GM21737 (cell line): ENCODE results near the gene KCTD1.

Experiments
- ATAC-seq: cut with Tn5 transposase; IDR thresholded peaks from one replicate; pipeline ENCODE4 v1.9.1; 2021; ENCODE audit warnings: mild to moderate bottlenecking, moderate library complexity; ENCODE audit not compliant: unreplicated experiment

KCTD1 gene

GRCh38 chr18:26524504-26525351 is 23.6 kb downstream of the KCTD1 start:
- ATAC-seq = no peak

- no peak for ATAC-seq
Measured at GRCh38 chr18:26524002-26524401, 24.4 kb downstream of the KCTD1 start.

- no peak for ATAC-seq
Measured at GRCh38 chr18:26521617-26522016, 26.7 kb downstream of the KCTD1 start.

- ATAC-seq = no peak
Measured at GRCh38 chr18:26520974-26521373, 27.4 kb downstream of the KCTD1 start.

GRCh38 chr18:26519114-26519513 is 29.2 kb downstream of the KCTD1 start:
- ATAC-seq = no peak

GRCh38 chr18:26516964-26517363 is 31.4 kb downstream of the KCTD1 start:
- ATAC-seq = no peak

GRCh38 chr18:26515643-26516487 is 32.5 kb downstream of the KCTD1 start:
- ATAC-seq = no peak

GRCh38 chr18:26511339-26512071 is 36.8 kb downstream of the KCTD1 start:
- ATAC-seq = no peak

GRCh38 chr18:26510337-26510736 is 38.0 kb downstream of the KCTD1 start:
- ATAC-seq = no peak

- ATAC-seq = no peak
Measured at GRCh38 chr18:26506012-26506411, 42.3 kb downstream of the KCTD1 start.

- no peak for ATAC-seq
Measured at GRCh38 chr18:26504831-26505230, 43.5 kb downstream of the KCTD1 start.

- no peak for ATAC-seq
Measured at GRCh38 chr18:26503382-26503781, 45.0 kb downstream of the KCTD1 start.

- ATAC-seq = no peak
Measured at GRCh38 chr18:26502823-26503222, 45.5 kb downstream of the KCTD1 start.

GRCh38 chr18:26497866-26498265 is 50.5 kb downstream of the KCTD1 start:
- ATAC-seq = no peak

- ATAC-seq = no peak
Measured at GRCh38 chr18:26496528-26496927, 51.8 kb downstream of the KCTD1 start.

GRCh38 chr18:26495287-26495686 is 53.1 kb downstream of the KCTD1 start:
- no peak for ATAC-seq

- ATAC-seq = no peak
Measured at GRCh38 chr18:26493021-26493420, 55.3 kb downstream of the KCTD1 start.

- ATAC-seq = no peak
Measured at GRCh38 chr18:26491194-26491816, 57.0 kb downstream of the KCTD1 start.

- ATAC-seq = no peak
Measured at GRCh38 chr18:26489881-26490280, 58.5 kb downstream of the KCTD1 start.

- no peak for ATAC-seq
Measured at GRCh38 chr18:26489191-26489590, 59.2 kb downstream of the KCTD1 start.
